GM23338 (cell line): ENCODE results near the gene STRA6. TPM values are rescaled to one million over a fixed set of nuclear protein-coding genes. Genes with fewer than 3 reads are reported as not detected.

Experiments used
- ATAC-seq: fragments of 200-7000 bp; cut with Tn5 transposase; 3 replicates; pipeline ENCODE4 v1.9.1; 2020
- DNase-seq: peaks from one replicate; pipeline ENCODE4 v3.0.0-alpha.2; 2015; ENCODE audit warnings: low spot score
- H2AFZ ChIP-seq: fragments of 200-600 bp; sonication (generic); 2 replicates; pipeline ENCODE4 v1.8.0; 2016; ENCODE audit warnings: antibody characterized with exemption, mild to moderate bottlenecking, moderate library complexity
- H3F3A ChIP-seq: fragments of 200-600 bp; sonication (generic); replicated peaks from 2 replicates; pipeline ENCODE4 v1.8.0; 2017; ENCODE audit warnings: antibody characterized with exemption, mixed run types, low read depth
- H3K27ac ChIP-seq: fragments of 200-600 bp; sonication (generic); 2 replicates; pipeline ENCODE4 v1.6.1; 2016; ENCODE audit warnings: low read depth
- H3K27me3 ChIP-seq: fragments of 200-600 bp; sonication (generic); 2 replicates; pipeline ENCODE4 v1.8.0; 2016; ENCODE audit warnings: mild to moderate bottlenecking, mixed run types, moderate library complexity; ENCODE audit not compliant: insufficient read depth
- H3K36me3 ChIP-seq: fragments of 200-600 bp; sonication (generic); 2 replicates; pipeline ENCODE4 v1.8.0; 2016; ENCODE audit warnings: mild to moderate bottlenecking; ENCODE audit not compliant: insufficient read depth
- H3K4me1 ChIP-seq: fragments of 200-600 bp; sonication (generic); 2 replicates; pipeline ENCODE4 v1.8.0; 2016; ENCODE audit warnings: mild to moderate bottlenecking, moderate library complexity; ENCODE audit not compliant: insufficient read depth
- H3K4me2 ChIP-seq: fragments of 200-600 bp; sonication (generic); 2 replicates; pipeline ENCODE4 v1.7.1; 2017; ENCODE audit warnings: mixed run types
- H3K4me3 ChIP-seq: fragments of 200-600 bp; sonication (generic); 2 replicates; pipeline ENCODE4 v1.6.1; 2016; ENCODE audit warnings: mixed run types
- H3K79me2 ChIP-seq: fragments of 200-600 bp; sonication (generic); replicated peaks from 2 replicates; pipeline ENCODE4 v1.8.0; 2017; ENCODE audit warnings: mild to moderate bottlenecking; ENCODE audit not compliant: insufficient read depth
- H3K9me2 ChIP-seq: fragments of 200-600 bp; sonication (generic); 2 replicates; pipeline ENCODE4 v1.8.0; 2017; ENCODE audit not compliant: insufficient read depth
- H4K20me1 ChIP-seq: fragments of 200-600 bp; sonication (generic); replicated peaks from 2 replicates; pipeline ENCODE4 v1.8.0; 2017; ENCODE audit warnings: mild to moderate bottlenecking; ENCODE audit not compliant: insufficient read depth
- H3K27ac Mint-ChIP-seq: 2 replicates; pipeline ENCODE4 v1.8.0; 2020; ENCODE audit warnings: inconsistent platforms, mild to moderate bottlenecking, moderate library complexity, mixed read lengths
- H3K27me3 Mint-ChIP-seq: 3 replicates; pipeline ENCODE4 v1.8.0; 2022; ENCODE audit warnings: low read depth, mild to moderate bottlenecking, moderate library complexity, mixed read lengths, inconsistent platforms; ENCODE audit not compliant: insufficient read depth, poor library complexity
- H3K36me3 Mint-ChIP-seq: 3 replicates; pipeline ENCODE4 v1.8.0; 2021; ENCODE audit warnings: low read depth, mild to moderate bottlenecking, inconsistent platforms, moderate library complexity, mixed read lengths
- H3K4me1 Mint-ChIP-seq: 3 replicates; pipeline ENCODE4 v1.8.0; 2020; ENCODE audit warnings: mild to moderate bottlenecking, inconsistent platforms, mixed read lengths
- H3K4me3 Mint-ChIP-seq: 3 replicates; pipeline ENCODE4 v1.8.0; 2021; ENCODE audit warnings: moderate library complexity, mild to moderate bottlenecking, inconsistent platforms, mixed read lengths
- H3K9me3 Mint-ChIP-seq: 3 replicates; pipeline ENCODE4 v1.8.0; 2020; ENCODE audit warnings: moderate library complexity, mild to moderate bottlenecking, inconsistent platforms, mixed read lengths
- CREB1 ChIP-seq: fragments of 250-450 bp; sonication (Bioruptor Pico); IDR thresholded peaks from 2 replicates; pipeline ENCODE4 v1.5.0; 2020; ENCODE audit warnings: low read depth, mild to moderate bottlenecking, moderate library complexity
- CTCF ChIP-seq, 2 experiments: fragments of 200-600 bp in 1 of 2; sonication (generic) in 1 of 2; conservative IDR thresholded peaks; 2 replicates each; pipeline versions ENCODE4 v1.5.1 to v1.6.1; 2016 to 2017; ENCODE audit warnings: antibody characterized with exemption in 2 of 2, low read depth in 2 of 2, mild to moderate bottlenecking in 2 of 2, moderate library complexity in 1 of 2
- NANOG ChIP-seq: IDR thresholded peaks from 2 replicates; pipeline ENCODE4 v1.6.1; 2016; ENCODE audit warnings: antibody characterized with exemption, borderline replicate concordance
- POLR2AphosphoS5 ChIP-seq: IDR thresholded peaks from 2 replicates; pipeline ENCODE4 v1.6.1; 2016; ENCODE audit warnings: antibody characterized with exemption, low read depth
- STAT1 ChIP-seq: IDR thresholded peaks from one replicate; pipeline ENCODE4 v1.6.1; 2016; ENCODE audit warnings: antibody characterized with exemption; ENCODE audit not compliant: unreplicated experiment
- ZNF114 ChIP-seq: fragments of 250-450 bp; sonication (Bioruptor Pico); IDR thresholded peaks from 2 replicates; pipeline ENCODE4 v1.5.0; 2020; ENCODE audit warnings: mild to moderate bottlenecking, moderate library complexity
- ZNF331 ChIP-seq: fragments of 250-450 bp; sonication (Bioruptor Pico); IDR thresholded peaks from 2 replicates; pipeline ENCODE4 v1.5.0; 2020; ENCODE audit warnings: low read depth, mild to moderate bottlenecking, moderate library complexity
- polyA plus RNA-seq: library from polyadenylated mRNA; unstranded; fragments of >200 nt; fragmentation: Nextera tagmentation; extraction: Ambion mirVana; gene quantifications from 2 replicates; pipeline ENCODE4 v1.2.1, GENCODE V29; 2016
- total RNA-seq: library from RNA; depleted of rRNA; stranded (reverse); fragments of >200 nt; shearing (Covaris generic); gene quantifications from 2 replicates; pipeline ENCODE4 v1.2.3, GENCODE V29; 2014
- TF ChIP-seq, protein P1 (sequence below): fragments of 250-450 bp; sonication (Bioruptor Pico); IDR thresholded peaks from 2 replicates; pipeline ENCODE4 v1.5.0; 2020; ENCODE audit warnings: mild to moderate bottlenecking, moderate library complexity

Gene STRA6
- total and polyA plus RNA-seq, 2 experiments from 2014 or later, result 8.2 to 9.9 TPM

GRCh38 chr15:74196175-74196574 lies 6.4 kb downstream of the STRA6 start:
- Histone ChIP-seq H3K27ac (no peak overlapping the region), H3K27me3 (no peaks in the 10 kb centered on the region), H3K9me2 (no peaks in the 10 kb centered on the region), H3K79me2 (no peaks in the 10 kb centered on the region), H3K36me3 (no peaks in the 10 kb centered on the region; the same call in 1 of the 2 replicates), H3K4me2 (no peak overlapping the region), H3K4me3 (no peak overlapping the region), H3K4me1 (peaks cover 11% of the 10 kb centered on the region; the same call in 1 of the 2 replicates), H2AFZ (no peak overlapping the region), H3F3A (no peaks in the 10 kb centered on the region), H4K20me1 (no peaks in the 10 kb centered on the region)
- Mint-ChIP-seq H3K36me3 (no peaks in the 10 kb centered on the region; the same call in 2 of the 3 replicates), H3K4me3 (no peak overlapping the region), H3K27me3 (peaks cover 16% of the 10 kb centered on the region), H3K27ac (no peak overlapping the region), H3K4me1 (peaks cover 20% of the 10 kb centered on the region), H3K9me3 (no peaks in the 10 kb centered on the region)
- DNase-seq (no peak), ATAC-seq (no peak)
- TF ChIP-seq POLR2AphosphoS5, result no peak
- no peak for TF ChIP-seq NANOG
- TF ChIP-seq ZNF331 (CRISPR knock-in tag), result no peak
- no peak for TF ChIP-seq STAT1
- no peak for TF ChIP-seq CREB1 (CRISPR knock-in tag)

DNA sequence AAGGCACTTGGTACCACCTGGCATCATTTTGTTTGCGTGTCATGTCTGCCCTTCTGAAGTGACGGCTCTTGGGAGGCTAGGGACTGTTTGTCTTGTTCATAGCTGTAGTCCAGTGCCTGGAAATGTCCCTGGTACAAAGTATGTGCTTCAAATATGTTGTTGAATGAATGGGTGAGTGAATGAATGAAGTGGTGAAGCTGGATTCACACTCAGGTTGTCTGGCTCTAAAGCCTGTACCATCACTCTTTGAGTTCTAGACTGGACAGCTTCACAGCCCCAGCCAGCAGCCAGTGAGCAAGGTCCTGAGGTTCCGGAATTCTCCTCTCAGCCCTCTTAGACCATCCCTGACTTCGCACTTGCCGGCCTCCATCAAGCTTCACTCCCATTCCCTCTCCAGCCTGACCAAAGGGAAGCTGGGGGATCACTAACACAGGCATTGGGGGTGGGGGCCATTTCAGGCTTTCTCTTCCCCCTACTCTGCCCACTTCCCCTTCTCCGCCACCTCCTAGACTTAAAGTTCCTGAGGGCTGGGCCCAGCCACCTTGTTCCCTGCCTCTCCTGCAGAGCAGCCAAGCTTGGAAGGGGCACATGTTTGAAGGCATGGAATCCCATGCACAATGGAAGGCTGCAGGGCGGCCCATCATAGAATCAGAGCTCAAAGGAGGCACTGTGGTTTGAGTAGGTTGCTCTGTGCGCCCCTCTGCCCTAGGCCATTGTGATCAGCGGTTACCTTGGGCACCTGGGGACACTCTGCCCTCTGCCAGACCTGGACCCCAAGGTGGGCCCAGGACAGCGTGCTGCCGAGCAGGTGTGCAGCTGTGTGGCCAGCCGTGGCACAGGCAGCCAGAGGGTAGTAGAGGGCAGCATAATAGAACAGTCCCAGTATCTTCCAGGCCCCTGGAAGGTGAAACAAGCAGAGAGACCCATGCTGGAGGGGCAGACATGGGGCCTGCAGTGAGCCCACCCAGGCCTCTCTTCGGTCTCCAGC lies 7.7 kb downstream of the STRA6 start:
- Mint-ChIP-seq H3K36me3 (no peaks in the 10 kb centered on the region; the same call in 2 of the 3 replicates), H3K4me3 (no peak overlapping the region), H3K9me3 (no peaks in the 10 kb centered on the region), H3K4me1 (peaks cover 8% of the 10 kb centered on the region), H3K27ac (no peak overlapping the region), H3K27me3 (peaks cover 16% of the 10 kb centered on the region)
- Histone ChIP-seq H3K79me2 (no peaks in the 10 kb centered on the region), H3K36me3 (no peaks in the 10 kb centered on the region; the same call in 1 of the 2 replicates), H3K9me2 (no peaks in the 10 kb centered on the region), H3K4me1 (no peaks in the 10 kb centered on the region), H3K27me3 (no peaks in the 10 kb centered on the region), H3K4me2 (no peak overlapping the region), H3K27ac (no peak overlapping the region), H4K20me1 (no peaks in the 10 kb centered on the region), H2AFZ (no peak overlapping the region), H3K4me3 (no peak overlapping the region), H3F3A (no peaks in the 10 kb centered on the region)
- ATAC-seq (no peak), DNase-seq (no peak)
- TF ChIP-seq CTCF (conservative IDR thresholded peaks at IDR 0.05; ENCODE audit: low read depth in 2 of 2), result no peak
- TF ChIP-seq ZNF114 (CRISPR knock-in tag), result no peak
- TF ChIP-seq NANOG, result no peak
- TF ChIP-seq, protein P1, sequence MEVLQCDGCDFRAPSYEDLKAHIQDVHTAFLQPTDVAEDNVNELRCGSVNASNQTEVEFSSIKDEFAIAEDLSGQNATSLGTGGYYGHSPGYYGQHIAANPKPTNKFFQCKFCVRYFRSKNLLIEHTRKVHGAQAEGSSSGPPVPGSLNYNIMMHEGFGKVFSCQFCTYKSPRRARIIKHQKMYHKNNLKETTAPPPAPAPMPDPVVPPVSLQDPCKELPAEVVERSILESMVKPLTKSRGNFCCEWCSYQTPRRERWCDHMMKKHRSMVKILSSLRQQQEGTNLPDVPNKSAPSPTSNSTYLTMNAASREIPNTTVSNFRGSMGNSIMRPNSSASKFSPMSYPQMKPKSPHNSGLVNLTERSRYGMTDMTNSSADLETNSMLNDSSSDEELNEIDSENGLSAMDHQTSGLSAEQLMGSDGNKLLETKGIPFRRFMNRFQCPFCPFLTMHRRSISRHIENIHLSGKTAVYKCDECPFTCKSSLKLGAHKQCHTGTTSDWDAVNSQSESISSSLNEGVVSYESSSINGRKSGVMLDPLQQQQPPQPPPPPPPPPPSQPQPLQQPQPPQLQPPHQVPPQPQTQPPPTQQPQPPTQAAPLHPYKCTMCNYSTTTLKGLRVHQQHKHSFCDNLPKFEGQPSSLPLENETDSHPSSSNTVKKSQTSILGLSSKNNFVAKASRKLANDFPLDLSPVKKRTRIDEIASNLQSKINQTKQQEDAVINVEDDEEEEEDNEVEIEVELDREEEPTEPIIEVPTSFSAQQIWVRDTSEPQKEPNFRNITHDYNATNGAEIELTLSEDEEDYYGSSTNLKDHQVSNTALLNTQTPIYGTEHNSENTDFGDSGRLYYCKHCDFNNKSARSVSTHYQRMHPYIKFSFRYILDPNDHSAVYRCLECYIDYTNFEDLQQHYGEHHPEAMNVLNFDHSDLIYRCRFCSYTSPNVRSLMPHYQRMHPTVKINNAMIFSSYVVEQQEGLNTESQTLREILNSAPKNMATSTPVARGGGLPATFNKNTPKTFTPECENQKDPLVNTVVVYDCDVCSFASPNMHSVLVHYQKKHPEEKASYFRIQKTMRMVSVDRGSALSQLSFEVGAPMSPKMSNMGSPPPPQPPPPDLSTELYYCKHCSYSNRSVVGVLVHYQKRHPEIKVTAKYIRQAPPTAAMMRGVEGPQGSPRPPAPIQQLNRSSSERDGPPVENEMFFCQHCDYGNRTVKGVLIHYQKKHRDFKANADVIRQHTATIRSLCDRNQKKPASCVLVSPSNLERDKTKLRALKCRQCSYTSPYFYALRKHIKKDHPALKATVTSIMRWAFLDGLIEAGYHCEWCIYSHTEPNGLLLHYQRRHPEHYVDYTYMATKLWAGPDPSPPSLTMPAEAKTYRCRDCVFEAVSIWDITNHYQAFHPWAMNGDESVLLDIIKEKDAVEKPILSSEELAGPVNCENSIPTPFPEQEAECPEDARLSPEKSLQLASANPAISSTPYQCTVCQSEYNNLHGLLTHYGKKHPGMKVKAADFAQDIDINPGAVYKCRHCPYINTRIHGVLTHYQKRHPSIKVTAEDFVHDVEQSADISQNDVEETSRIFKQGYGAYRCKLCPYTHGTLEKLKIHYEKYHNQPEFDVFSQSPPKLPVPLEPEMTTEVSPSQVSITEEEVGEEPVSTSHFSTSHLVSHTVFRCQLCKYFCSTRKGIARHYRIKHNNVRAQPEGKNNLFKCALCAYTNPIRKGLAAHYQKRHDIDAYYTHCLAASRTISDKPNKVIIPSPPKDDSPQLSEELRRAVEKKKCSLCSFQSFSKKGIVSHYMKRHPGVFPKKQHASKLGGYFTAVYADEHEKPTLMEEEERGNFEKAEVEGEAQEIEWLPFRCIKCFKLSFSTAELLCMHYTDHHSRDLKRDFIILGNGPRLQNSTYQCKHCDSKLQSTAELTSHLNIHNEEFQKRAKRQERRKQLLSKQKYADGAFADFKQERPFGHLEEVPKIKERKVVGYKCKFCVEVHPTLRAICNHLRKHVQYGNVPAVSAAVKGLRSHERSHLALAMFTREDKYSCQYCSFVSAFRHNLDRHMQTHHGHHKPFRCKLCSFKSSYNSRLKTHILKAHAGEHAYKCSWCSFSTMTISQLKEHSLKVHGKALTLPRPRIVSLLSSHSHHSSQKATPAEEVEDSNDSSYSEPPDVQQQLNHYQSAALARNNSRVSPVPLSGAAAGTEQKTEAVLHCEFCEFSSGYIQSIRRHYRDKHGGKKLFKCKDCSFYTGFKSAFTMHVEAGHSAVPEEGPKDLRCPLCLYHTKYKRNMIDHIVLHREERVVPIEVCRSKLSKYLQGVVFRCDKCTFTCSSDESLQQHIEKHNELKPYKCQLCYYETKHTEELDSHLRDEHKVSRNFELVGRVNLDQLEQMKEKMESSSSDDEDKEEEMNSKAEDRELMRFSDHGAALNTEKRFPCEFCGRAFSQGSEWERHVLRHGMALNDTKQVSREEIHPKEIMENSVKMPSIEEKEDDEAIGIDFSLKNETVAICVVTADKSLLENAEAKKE (CRISPR knock-in tag), result no peak
